Placental epithelial cell (primary cell): ENCODE data around the gene TP53TG3. TPM values are rescaled to one million over a fixed set of nuclear protein-coding genes. Genes with fewer than 3 reads are reported as not detected.

Source experiments
- small RNA-seq: library from RNA; depleted of rRNA; stranded (forward); fragments of <200 nt; gene quantifications from one replicate; pipeline ENCODE3, GENCODE V24; 2012
- total RNA-seq: library from RNA; depleted of rRNA; stranded (reverse); fragments of >200 nt; gene quantifications from 2 replicates; pipeline ENCODE4 v1.2.3, GENCODE V29; 2012

The TP53TG3 gene, protein sequence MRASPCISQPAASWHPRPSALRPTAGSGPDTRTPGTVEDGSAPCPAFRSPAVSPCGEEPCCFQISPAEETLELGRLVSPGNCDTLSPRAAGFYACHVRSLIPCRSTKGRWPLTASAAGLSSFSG
- not detected in 2 replicates for total RNA-seq

DNA sequence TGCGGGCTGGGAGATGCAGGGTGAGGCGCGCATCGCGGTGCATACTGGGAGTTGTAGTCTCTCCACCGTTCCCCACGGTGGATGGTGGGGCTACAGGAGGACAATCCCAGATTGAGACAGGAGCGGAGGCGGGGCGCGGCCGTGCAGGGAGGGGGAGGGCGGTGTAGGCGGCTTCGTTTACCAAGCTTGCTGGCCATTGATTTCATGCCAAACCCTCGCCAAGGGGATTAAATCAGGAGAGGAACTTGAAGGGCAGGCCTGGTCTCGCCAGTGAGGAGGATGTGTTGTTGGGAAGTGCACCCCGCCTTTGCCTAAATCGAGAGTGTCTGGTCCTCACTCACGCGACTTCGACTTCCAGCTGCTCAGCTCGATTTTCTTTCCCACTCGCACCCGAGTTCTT lies at the start of gene TP53TG3:
Gene TP53TG3 (minus strand): TSS at position 101 of the 400 bp plus-strand sequence. CDS start 68 bp downstream, at position 33.

Small RNAs within 50 kb of the gene (small RNA-seq; reads per million reads assigned to genes)
- not detected for gene AC138907.6
